ENCODE measurements around the gene ZBTB7A. TPM values are rescaled to one million over a fixed set of nuclear protein-coding genes. Genes with fewer than 3 reads are reported as not detected.

ZBTB7A gene
- total RNA-seq, 2 experiments from 2014 or later: 24.0 to 26.4 TPM

- H3K27ac Mint-ChIP-seq: no peak overlapping the region
- no peak for ATAC-seq
- DNase-seq: no peak
- ChIA-PET POLR2A (no interaction called here), CTCF (no interaction called here)
- no peak overlapping the region for H3K4me3 Mint-ChIP-seq
- no peaks in the 10 kb centered on the region for H3K27me3 Mint-ChIP-seq
- intact Hi-C loops (cut with DNase I, micrococcal nuclease): no loop called here
- no peaks in the 10 kb centered on the region for H3K9me3 Mint-ChIP-seq (ENCODE audit: low read depth)
- H3K4me1 Mint-ChIP-seq: no peaks in the 10 kb centered on the region
- peaks cover 4% of the 10 kb centered on the region for H3K36me3 Mint-ChIP-seq (ENCODE audit: low read depth)
Measured at GRCh38 chr19:4038661-4039423, 27.9 kb downstream of the ZBTB7A start.

- CTCF ChIA-PET: no interaction called here
- peaks cover 4% of the 10 kb centered on the region for H3K36me3 Mint-ChIP-seq (ENCODE audit: low read depth)
- no peaks in the 10 kb centered on the region for H3K27me3 Mint-ChIP-seq
- no peaks in the 10 kb centered on the region for H3K9me3 Mint-ChIP-seq (ENCODE audit: low read depth)
- POLR2A ChIA-PET: no interaction called here
- no peak overlapping the region for H3K4me3 Mint-ChIP-seq
- no peak overlapping the region for H3K27ac Mint-ChIP-seq
- no peak for DNase-seq
- intact Hi-C loops (cut with DNase I, micrococcal nuclease): no loop called here
- ATAC-seq: no peak
- no peaks in the 10 kb centered on the region for H3K4me1 Mint-ChIP-seq
Measured at GRCh38 chr19:4038057-4038456, 28.6 kb downstream of the ZBTB7A start.

- ATAC-seq: no peak
- H3K36me3 Mint-ChIP-seq (ENCODE audit: low read depth): peaks cover 4% of the 10 kb centered on the region
- no peaks in the 10 kb centered on the region for H3K4me1 Mint-ChIP-seq
- ChIA-PET POLR2A (no interaction called here), CTCF (no interaction called here)
- H3K9me3 Mint-ChIP-seq (ENCODE audit: low read depth): no peaks in the 10 kb centered on the region
- intact Hi-C loops (cut with DNase I, micrococcal nuclease): no loop called here
- no peak for DNase-seq
- no peak overlapping the region for H3K4me3 Mint-ChIP-seq
- H3K27me3 Mint-ChIP-seq: no peaks in the 10 kb centered on the region
- no peak overlapping the region for H3K27ac Mint-ChIP-seq
Measured at GRCh38 chr19:4037301-4037949, 29.3 kb downstream of the ZBTB7A start.

- no peak overlapping the region for H3K27ac Mint-ChIP-seq
- intact Hi-C loops (cut with DNase I, micrococcal nuclease): no loop called here
- no peaks in the 10 kb centered on the region for H3K27me3 Mint-ChIP-seq
- no peaks in the 10 kb centered on the region for H3K9me3 Mint-ChIP-seq (ENCODE audit: low read depth)
- DNase-seq (no peak), ATAC-seq (peak; percentile 14)
- peaks cover 4% of the 10 kb centered on the region for H3K36me3 Mint-ChIP-seq (ENCODE audit: low read depth)
- H3K4me1 Mint-ChIP-seq: no peaks in the 10 kb centered on the region
- no peak overlapping the region for H3K4me3 Mint-ChIP-seq
- POLR2A ChIA-PET: no interaction called here
- CTCF ChIA-PET: no interaction called here
Measured at GRCh38 chr19:4036576-4037300, 30.0 kb downstream of the ZBTB7A start.

GRCh38 chr19:4035582-4035981 is 31.1 kb downstream of the ZBTB7A start:
- Mint-ChIP-seq H3K4me3 (no peak overlapping the region), H3K4me1 (no peaks in the 10 kb centered on the region), H3K27ac (no peak overlapping the region), H3K27me3 (no peaks in the 10 kb centered on the region), H3K36me3 (ENCODE audit: low read depth) (peaks cover 4% of the 10 kb centered on the region), H3K9me3 (ENCODE audit: low read depth) (no peaks in the 10 kb centered on the region)
- DNase-seq (no peak), ATAC-seq (peak; percentile 27)
- intact Hi-C loops (cut with DNase I, micrococcal nuclease): no loop called here
- POLR2A ChIA-PET: no interaction called here
- CTCF ChIA-PET: no interaction called here

GRCh38 chr19:4035018-4035566 is 31.6 kb downstream of the ZBTB7A start:
- H3K36me3 Mint-ChIP-seq (ENCODE audit: low read depth): peaks cover 4% of the 10 kb centered on the region
- no peaks in the 10 kb centered on the region for H3K4me1 Mint-ChIP-seq
- POLR2A ChIA-PET: no interaction called here
- DNase-seq (no peak), ATAC-seq (no peak)
- intact Hi-C loops (cut with DNase I, micrococcal nuclease): no loop called here
- CTCF ChIA-PET: no interaction called here
- H3K27me3 Mint-ChIP-seq: no peaks in the 10 kb centered on the region
- no peak overlapping the region for H3K27ac Mint-ChIP-seq
- H3K9me3 Mint-ChIP-seq (ENCODE audit: low read depth): no peaks in the 10 kb centered on the region
- H3K4me3 Mint-ChIP-seq: no peak overlapping the region

GRCh38 chr19:4034048-4035017 is 32.4 kb downstream of the ZBTB7A start:
- Mint-ChIP-seq H3K27ac (no peak overlapping the region), H3K9me3 (ENCODE audit: low read depth) (no peaks in the 10 kb centered on the region), H3K27me3 (no peaks in the 10 kb centered on the region), H3K4me1 (no peaks in the 10 kb centered on the region), H3K4me3 (no peak overlapping the region), H3K36me3 (ENCODE audit: low read depth) (peaks cover 4% of the 10 kb centered on the region)
- no peak for DNase-seq
- ATAC-seq: no peak
- ChIA-PET POLR2A (no interaction called here), CTCF (interaction anchor here (0.5 kb wide), 1 partner anchor 42 kb away, joined by 4 read pairs; no protein-coding TSS in a partner anchor)
- intact Hi-C loops (cut with DNase I, micrococcal nuclease): no loop called here

GRCh38 chr19:4033028-4033956 is 33.4 kb downstream of the ZBTB7A start:
- H3K27ac Mint-ChIP-seq: no peak overlapping the region
- intact Hi-C loops (cut with DNase I, micrococcal nuclease): no loop called here
- H3K27me3 Mint-ChIP-seq: no peaks in the 10 kb centered on the region
- no peaks in the 10 kb centered on the region for H3K9me3 Mint-ChIP-seq (ENCODE audit: low read depth)
- no peak for DNase-seq
- ChIA-PET POLR2A (no interaction called here), CTCF (interaction anchor here (0.5 kb wide), 1 partner anchor 43 kb away, joined by 4 read pairs; no protein-coding TSS in a partner anchor)
- ATAC-seq: no peak
- no peaks in the 10 kb centered on the region for H3K4me1 Mint-ChIP-seq
- no peak overlapping the region for H3K4me3 Mint-ChIP-seq
- H3K36me3 Mint-ChIP-seq (ENCODE audit: low read depth): peaks cover 4% of the 10 kb centered on the region

GRCh38 chr19:4032436-4032835 is 34.3 kb downstream of the ZBTB7A start:
- H3K4me1 Mint-ChIP-seq: no peaks in the 10 kb centered on the region
- ATAC-seq (no peak), DNase-seq (no peak)
- no peak overlapping the region for H3K27ac Mint-ChIP-seq
- CTCF ChIA-PET: no interaction called here
- no peaks in the 10 kb centered on the region for H3K27me3 Mint-ChIP-seq
- POLR2A ChIA-PET: no interaction called here
- H3K9me3 Mint-ChIP-seq (ENCODE audit: low read depth): no peaks in the 10 kb centered on the region
- intact Hi-C loops (cut with DNase I, micrococcal nuclease): no loop called here
- H3K4me3 Mint-ChIP-seq: no peak overlapping the region
- peaks cover 3% of the 10 kb centered on the region for H3K36me3 Mint-ChIP-seq (ENCODE audit: low read depth)

GRCh38 chr19:4031420-4031819 is 35.3 kb downstream of the ZBTB7A start:
- Mint-ChIP-seq H3K36me3 (ENCODE audit: low read depth) (peaks cover 9% of the 10 kb centered on the region), H3K4me1 (no peaks in the 10 kb centered on the region), H3K27ac (no peak overlapping the region), H3K27me3 (no peaks in the 10 kb centered on the region), H3K4me3 (no peak overlapping the region), H3K9me3 (ENCODE audit: low read depth) (no peaks in the 10 kb centered on the region)
- ATAC-seq (no peak), DNase-seq (no peak)
- POLR2A ChIA-PET: no interaction called here
- intact Hi-C loops (cut with DNase I, micrococcal nuclease): no loop called here
- CTCF ChIA-PET: interaction anchor here (0.7 kb wide), 1 partner anchor 44 kb away, joined by 3 read pairs; no protein-coding TSS in a partner anchor
